Psoas muscle (tissue), 8 donors: ENCODE measurements around the gene TNFRSF1B. TPM values are rescaled to one million over a fixed set of nuclear protein-coding genes. Genes with fewer than 3 reads are reported as not detected.

ENCODE experiments used
- ATAC-seq, 4 donors: fragments of 200-7000 bp; cut with Tn5 transposase; one replicate each; pipeline ENCODE4 v1.9.1; 2020; ENCODE audit warnings: moderate library complexity in 3 of 4, mild to moderate bottlenecking in 2 of 4
- DNase-seq, 2 donors: peaks; one replicate each; pipeline ENCODE4 v3.0.0-alpha.2; 2020
- H3K27ac ChIP-seq: fragments of 200-600 bp; one replicate; pipeline ENCODE4 v1.8.0; 2022
- H3K27me3 ChIP-seq, 3 donors: fragments of 200-600 bp in 1 of 3; one replicate each; pipeline versions ENCODE4 v1.6.1 to v1.8.0; 2013 to 2022; ENCODE audit warnings: low read length in 2 of 3, mild to moderate bottlenecking in 2 of 3, moderate library complexity in 1 of 3; ENCODE audit not compliant: insufficient read depth in 3 of 3
- H3K36me3 ChIP-seq, 2 donors: fragments of 200-600 bp in 1 of 2; one replicate each; pipeline versions ENCODE4 v1.6.1 to v1.8.0; 2013 to 2022; ENCODE audit warnings: low read depth in 1 of 2, mild to moderate bottlenecking in 1 of 2, moderate library complexity in 1 of 2; ENCODE audit not compliant: insufficient read depth in 1 of 2
- H3K4me1 ChIP-seq: fragments of 200-600 bp; one replicate; pipeline ENCODE4 v1.8.0; 2022
- H3K4me3 ChIP-seq: fragments of 200-600 bp; one replicate; pipeline ENCODE4 v1.8.0; 2022; ENCODE audit warnings: mild to moderate bottlenecking
- H3K9me3 ChIP-seq: fragments of 200-600 bp; one replicate; pipeline ENCODE4 v1.8.0; 2022
- WGBS, 3 donors: extraction: QIAGEN DNeasy Blood & Tissue Kit; methylation state at CpG; one replicate each; pipeline versions ENCODE4 v1.1.6 to v1.1.7; 2013; 5-methylcytosine and 5-hydroxymethylcytosine counted together
- intact Hi-C, 2 donors: fragments of 100-400 bp; cut with DNase I; formaldehyde crosslinking; loops; one replicate each; pipeline versions ENCODE4 v1.11.0 to v1.14.2; 2022
- polyA plus RNA-seq, 3 donors: library from polyadenylated mRNA; stranded (reverse); fragments of 200-250 nt; gene quantifications; one replicate each; pipeline ENCODE4 v1.2.3, GENCODE V29; 2013
- total RNA-seq, 4 donors: library from RNA; stranded (reverse); fragmentation: NEBNext Ultra II Directional in 2 of 4; extraction: Animal tissue kit (Norgen Biotek cat#: 25700) in 2 of 4; gene quantifications; one replicate each; pipeline versions ENCODE4 v1.2.1 to v1.2.4, GENCODE V29; 2021 to 2023
- TF ChIP-seq, protein P1 (sequence below): fragments of 200-600 bp; IDR thresholded peaks from one replicate; pipeline ENCODE4 v1.8.0; 2022; ENCODE audit warnings: antibody characterized with exemption
- donor health status: healthy with polysubstance abuse.
- donor health status: DM: no; HTN: no; CAD: no; lungs with moderate emphysema.
- donor health status: Bipolar disorder and iron deficiency.
- donor health status: healthy.
- donor health status: DM: yes; HTN: yes; CAD: no.
- donor health status: DM: no; HTN: no; CAD: no.
- donor health status: DM: no; HTN: no; CAD: no.
- donor health status: DM: yes; HTN: yes; CAD: no.

Gene TNFRSF1B
- total and polyA plus RNA-seq, 7 donors = 5.1 to 12.8 (median 7.6) TPM

DNA sequence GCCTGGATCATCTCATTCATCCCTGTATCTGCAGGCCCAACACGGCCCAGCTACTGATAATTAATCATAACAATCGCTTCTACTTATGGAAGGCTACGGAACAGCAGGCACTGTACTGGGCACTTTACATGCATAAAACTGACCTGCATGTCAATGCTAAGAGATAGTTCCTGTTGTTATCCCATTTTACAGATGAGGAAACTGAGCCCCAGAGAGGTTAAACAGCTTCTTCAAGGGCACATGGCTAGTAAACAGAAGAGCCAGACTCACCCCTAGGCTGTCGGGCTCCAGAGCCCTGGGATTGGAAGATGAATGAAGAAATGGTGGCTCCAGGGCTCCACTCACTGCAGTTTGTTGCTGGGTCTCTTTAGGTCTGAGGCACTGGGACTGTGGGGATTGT, 35.8 kb downstream of the TNFRSF1B start:
- ATAC-seq (no peak), DNase-seq (no peak)
- no peak overlapping the region for H3K4me3 ChIP-seq
- no peaks in the 10 kb centered on the region for H3K9me3 ChIP-seq
- TF ChIP-seq, protein P1, sequence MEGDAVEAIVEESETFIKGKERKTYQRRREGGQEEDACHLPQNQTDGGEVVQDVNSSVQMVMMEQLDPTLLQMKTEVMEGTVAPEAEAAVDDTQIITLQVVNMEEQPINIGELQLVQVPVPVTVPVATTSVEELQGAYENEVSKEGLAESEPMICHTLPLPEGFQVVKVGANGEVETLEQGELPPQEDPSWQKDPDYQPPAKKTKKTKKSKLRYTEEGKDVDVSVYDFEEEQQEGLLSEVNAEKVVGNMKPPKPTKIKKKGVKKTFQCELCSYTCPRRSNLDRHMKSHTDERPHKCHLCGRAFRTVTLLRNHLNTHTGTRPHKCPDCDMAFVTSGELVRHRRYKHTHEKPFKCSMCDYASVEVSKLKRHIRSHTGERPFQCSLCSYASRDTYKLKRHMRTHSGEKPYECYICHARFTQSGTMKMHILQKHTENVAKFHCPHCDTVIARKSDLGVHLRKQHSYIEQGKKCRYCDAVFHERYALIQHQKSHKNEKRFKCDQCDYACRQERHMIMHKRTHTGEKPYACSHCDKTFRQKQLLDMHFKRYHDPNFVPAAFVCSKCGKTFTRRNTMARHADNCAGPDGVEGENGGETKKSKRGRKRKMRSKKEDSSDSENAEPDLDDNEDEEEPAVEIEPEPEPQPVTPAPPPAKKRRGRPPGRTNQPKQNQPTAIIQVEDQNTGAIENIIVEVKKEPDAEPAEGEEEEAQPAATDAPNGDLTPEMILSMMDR = no peak
- intact Hi-C loops = no loop called here
- WGBS, 3 donors = 89 to 95% (median 93%) methylated on average over 4 of the region's 4 CpGs
- no peaks in the 10 kb centered on the region for H3K4me1 ChIP-seq
- no peak overlapping the region for H3K27ac ChIP-seq
- H3K27me3 ChIP-seq = peaks cover 0 to 5% (median 1%) of the 10 kb centered on the region in 3 donors
- peaks cover 0 to 23% of the 10 kb centered on the region in 2 donors for H3K36me3 ChIP-seq

DNA sequence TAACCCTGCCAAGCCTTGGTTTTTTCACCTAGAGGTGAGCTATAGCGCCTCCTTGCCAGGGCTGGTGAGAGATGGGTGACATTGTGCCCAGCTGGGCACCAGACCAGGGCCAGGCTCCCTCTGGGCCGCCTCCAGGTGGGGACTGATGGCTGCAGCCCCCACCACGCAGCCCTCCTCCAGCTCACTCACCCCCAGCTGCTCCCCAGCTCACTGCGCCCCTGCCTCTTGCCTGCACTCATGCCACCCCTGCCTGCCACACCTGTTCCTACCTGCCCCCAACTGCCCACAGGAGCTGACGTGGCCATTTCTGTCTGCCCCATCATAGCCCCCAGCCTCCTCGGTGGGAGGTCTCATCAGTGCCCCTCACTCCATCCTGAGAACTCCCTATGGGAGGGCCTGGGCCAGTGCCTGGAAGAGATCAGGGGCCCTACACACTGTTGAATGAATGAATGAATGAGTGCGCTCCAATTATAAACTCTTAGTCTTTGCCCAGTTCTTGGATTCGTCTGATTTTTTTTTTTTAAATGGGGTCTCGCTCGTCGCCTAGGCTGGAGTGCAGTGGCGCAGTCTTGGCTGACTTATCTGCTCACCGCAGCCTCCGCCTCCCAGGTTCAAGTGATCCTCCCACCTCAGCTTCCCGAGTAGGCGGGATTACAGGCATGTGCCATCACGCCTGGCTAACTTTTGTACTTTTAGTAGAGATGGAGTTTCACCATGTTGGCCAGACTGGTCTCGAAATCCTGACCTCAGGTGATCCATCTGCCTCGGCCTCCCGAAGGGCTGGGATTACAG, 36.6 kb downstream of the TNFRSF1B start:
- Histone ChIP-seq H3K9me3 (no peaks in the 10 kb centered on the region), H3K4me3 (no peak overlapping the region), H3K27ac (no peak overlapping the region), H3K27me3 (peaks cover 0 to 5% (median 1%) of the 10 kb centered on the region in 3 donors), H3K36me3 (peaks cover 0 to 23% of the 10 kb centered on the region in 2 donors), H3K4me1 (no peaks in the 10 kb centered on the region)
- 90 to 92% (median 90%) methylated on average over 20 of the region's 20 CpGs for WGBS, 3 donors
- TF ChIP-seq, protein P1 = no peak
- ATAC-seq (no peak), DNase-seq (no peak)
- intact Hi-C loops = no loop called here

DNA sequence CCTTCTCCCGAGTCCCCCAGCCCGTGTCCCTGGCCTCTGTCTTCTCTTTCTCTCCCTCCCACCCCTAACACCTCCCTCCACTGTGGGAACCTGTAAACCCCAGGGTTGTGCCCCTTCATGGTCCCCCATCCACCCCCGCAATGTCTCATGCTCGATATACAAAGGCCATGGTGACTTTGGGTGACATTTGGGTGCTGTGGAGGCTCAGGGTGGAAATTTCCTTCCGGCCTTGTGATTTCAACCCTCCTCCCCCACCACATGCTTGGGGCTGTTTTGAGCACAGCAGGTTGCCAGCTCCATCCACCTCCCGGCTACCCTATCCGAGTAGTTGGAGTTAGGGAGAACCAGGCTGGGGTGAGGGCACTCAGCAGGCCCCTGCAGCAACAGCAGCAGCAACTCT, 37.3 kb downstream of the TNFRSF1B start:
- ATAC-seq (no peak), DNase-seq (no peak)
- no peaks in the 10 kb centered on the region for H3K4me1 ChIP-seq
- intact Hi-C loops = no loop called here
- H3K9me3 ChIP-seq = no peaks in the 10 kb centered on the region
- no peak overlapping the region for H3K4me3 ChIP-seq
- peaks cover 0 to 23% of the 10 kb centered on the region in 2 donors for H3K36me3 ChIP-seq
- 85 to 92% (median 91%) methylated on average over 7 of the region's 7 CpGs for WGBS, 3 donors
- no peak overlapping the region for H3K27ac ChIP-seq
- TF ChIP-seq, protein P1 = no peak
- H3K27me3 ChIP-seq = peaks cover 0 to 2% (median 1%) of the 10 kb centered on the region in 3 donors

DNA sequence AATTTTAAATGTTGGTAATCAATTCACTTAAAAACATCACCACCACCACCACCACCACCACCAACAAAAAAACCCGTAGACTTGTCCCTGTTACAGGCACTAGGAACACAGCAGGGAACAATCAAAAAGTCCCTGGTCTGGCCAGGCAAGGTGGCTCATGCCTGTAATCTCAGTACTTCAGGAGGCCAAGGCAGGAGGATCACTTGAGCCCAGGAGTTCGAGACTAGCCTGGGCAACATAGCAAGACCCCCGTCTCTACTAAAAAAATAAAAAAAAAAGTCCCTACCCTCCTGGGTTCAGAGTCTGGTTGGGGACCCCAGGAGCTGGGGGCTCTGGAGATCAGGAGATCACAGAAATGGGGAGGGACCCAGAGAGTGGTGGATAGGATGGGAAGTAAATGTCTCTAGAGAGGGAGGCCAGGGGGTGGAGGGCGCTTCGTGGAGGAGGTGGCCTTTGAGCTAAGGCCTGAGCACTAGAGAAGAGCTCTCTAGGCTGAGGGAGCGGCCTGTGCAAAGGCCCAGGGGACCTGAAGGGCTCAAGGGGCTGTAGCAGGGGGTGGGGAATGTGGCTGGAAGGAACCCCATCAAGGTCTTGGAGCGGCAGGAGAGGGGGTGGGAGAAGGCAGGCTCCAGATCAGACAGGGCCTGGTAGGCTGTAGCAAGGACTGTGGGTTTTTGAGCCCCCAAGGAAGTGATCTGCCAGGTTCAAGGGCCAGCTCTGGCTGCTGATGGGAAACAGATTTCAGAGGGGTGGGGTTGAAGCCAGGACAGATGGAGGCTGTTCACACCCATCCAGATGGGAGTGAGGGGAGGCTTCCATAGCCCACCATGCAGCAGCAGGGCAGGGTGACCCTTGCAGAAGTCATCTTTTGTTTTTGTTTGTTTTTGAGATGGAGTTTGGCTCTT, 38.2 kb downstream of the TNFRSF1B start:
- Histone ChIP-seq H3K4me3 (no peak overlapping the region), H3K4me1 (no peaks in the 10 kb centered on the region), H3K36me3 (peaks cover 0 to 23% of the 10 kb centered on the region in 2 donors), H3K27ac (no peak overlapping the region), H3K9me3 (no peaks in the 10 kb centered on the region), H3K27me3 (peaks cover 0 to 1% (median 0%) of the 10 kb centered on the region in 3 donors)
- TF ChIP-seq, protein P1 = no peak
- ATAC-seq (no peak), DNase-seq (no peak)
- 83 to 89% (median 87%) methylated on average over 7 of the region's 7 CpGs for WGBS, 3 donors
- intact Hi-C loops = no loop called here
